Measurements from ENCODE around the gene GOLGA8J. TPM values are rescaled to one million over a fixed set of nuclear protein-coding genes. Genes with fewer than 3 reads are reported as not detected.
"Not testable (repeated sequence)": the region's sequence is repeated elsewhere in the genome, so short reads cannot be mapped to it uniquely, and the experiment has no call there.

GOLGA8J gene
- total RNA-seq, 1 experiment from 2014 or later = not detected

DNA sequence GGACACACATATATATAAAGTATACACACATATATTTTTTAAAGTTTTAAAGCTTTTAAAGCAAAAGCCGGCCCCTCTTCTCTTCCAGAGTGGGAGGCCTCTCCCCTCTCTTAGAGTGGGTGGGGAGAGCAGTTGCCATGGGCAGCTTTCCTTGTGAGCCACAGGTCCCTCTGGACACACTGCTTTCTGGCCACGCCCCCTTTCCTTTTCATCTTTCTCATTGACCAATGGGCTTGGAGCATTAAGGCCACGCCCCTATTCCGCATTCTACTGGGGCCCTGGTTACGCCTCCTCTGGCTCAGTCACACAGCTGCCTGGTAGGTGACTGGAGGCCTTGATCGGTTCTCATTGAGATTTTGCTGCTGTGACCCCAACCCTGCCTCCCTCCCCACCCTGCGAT is 52.0 kb downstream of the GOLGA8J start, which contains the start of gene GOLGA8T:
TSS of gene GOLGA8T (plus strand) at position 301 of the 400 bp plus-strand sequence. CDS start at position 399, 98 bp downstream.
- H3K27me3 ChIP-seq (ENCODE audit: insufficient read depth, low read length); DNase-seq (ENCODE audit: low read depth, low spot score); H3K9me3 ChIP-seq (ENCODE audit: control insufficient read depth in 1 of 2, insufficient read depth in 1 of 2, low read depth in 1 of 2, low read length in 2 of 2); H3K27ac ChIP-seq (ENCODE audit: low read depth, low read length); H3K4me1 ChIP-seq (ENCODE audit: control insufficient read depth in 1 of 2, insufficient read depth in 2 of 2, low read length in 2 of 2); H3K4me3 ChIP-seq (replicated peaks in 1 of 2; ENCODE audit: low read depth in 1 of 2, low read length in 2 of 2); H3K36me3 ChIP-seq (ENCODE audit: control insufficient read depth in 1 of 2, insufficient read depth in 2 of 2, low read length in 2 of 2); H3K9me2 ChIP-seq (ENCODE audit: insufficient read depth); H2AFZ ChIP-seq (ENCODE audit: low read depth, low read length, poor library complexity, severe bottlenecking); H3K4me2 ChIP-seq (ENCODE audit: low read length); BruUV-seq (replicated peaks); RAD21 ChIA-PET (ENCODE audit: low non-redundant PET in 1 of 2, low total read pairs in 2 of 2, uncharacterized antibody in 2 of 2, unreplicated experiment in 2 of 2); CTCF ChIA-PET; intact Hi-C loops (cut with micrococcal nuclease); H3K9ac ChIP-seq (ENCODE audit: low read length); H3K79me2 ChIP-seq (ENCODE audit: insufficient read depth, low read length); ATAC-seq; POLR2A ChIA-PET; H4K20me1 ChIP-seq (ENCODE audit: insufficient read depth): not testable (repeated sequence)

Other genes with a start within 250 kb of the GOLGA8J start
- not detected for gene GOLGA8T, start 52.1 kb downstream of the GOLGA8J start, total RNA-seq (2021; ENCODE audit: unreplicated experiment)

Data from HCT116 (cell line).